Measurements from ENCODE around the gene NELFA. TPM values are rescaled to one million over a fixed set of nuclear protein-coding genes. Genes with fewer than 3 reads are reported as not detected.

NELFA gene
- total RNA-seq, 1 donor: 17.9 TPM

GRCh38 chr4:1972414-1972813, 36.4 kb downstream of the NELFA start:
- Histone ChIP-seq H3K27me3 (ENCODE audit: insufficient read depth, low read length) (no peaks in the 10 kb centered on the region), H3K4me3 (ENCODE audit: low read length) (no peak overlapping the region), H3K4me1 (ENCODE audit: insufficient read depth, low read length) (no peaks in the 10 kb centered on the region), H3K9me3 (ENCODE audit: low read depth, low read length) (no peaks in the 10 kb centered on the region)

DNA sequence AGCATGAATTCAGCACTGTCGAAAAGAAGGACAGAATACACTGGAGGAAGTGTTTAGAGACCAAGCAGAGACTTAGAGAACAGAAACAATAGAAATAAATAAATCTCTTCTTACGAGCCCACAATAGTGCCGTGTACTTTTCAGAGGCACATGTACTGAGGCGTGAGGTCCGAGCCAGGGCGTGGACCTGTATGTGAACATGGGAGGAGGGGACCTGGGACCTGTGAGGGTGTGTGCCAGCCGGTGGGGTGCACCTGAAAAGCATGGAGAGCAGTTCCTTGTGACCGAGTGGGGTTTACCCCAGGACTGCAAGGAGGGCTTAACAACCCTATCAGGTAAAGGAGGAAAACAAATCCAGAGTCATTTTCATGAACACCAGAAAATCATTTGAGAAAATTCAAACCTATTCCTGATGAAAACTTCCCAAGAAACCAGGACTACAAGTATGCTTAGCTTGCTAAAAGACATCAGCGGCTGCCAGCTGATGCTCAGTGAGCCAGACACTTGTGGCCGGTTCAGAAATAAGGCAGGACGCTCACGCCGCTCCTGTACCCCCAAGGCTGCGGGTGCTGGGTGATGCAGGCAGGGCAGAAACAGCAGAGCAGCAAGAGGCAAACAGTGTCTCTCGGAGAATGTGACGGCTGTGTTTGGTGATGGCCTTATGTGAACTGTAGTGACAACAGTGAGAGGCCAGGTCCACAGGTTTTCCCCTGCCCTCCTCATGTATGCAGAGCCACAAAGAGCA, 37.1 kb downstream of the NELFA start:
- H3K4me1 ChIP-seq (ENCODE audit: insufficient read depth, low read length): no peaks in the 10 kb centered on the region
- H3K4me3 ChIP-seq (ENCODE audit: low read length): no peak overlapping the region
- no peaks in the 10 kb centered on the region for H3K9me3 ChIP-seq (ENCODE audit: low read depth, low read length)
- no peaks in the 10 kb centered on the region for H3K27me3 ChIP-seq (ENCODE audit: insufficient read depth, low read length)

DNA sequence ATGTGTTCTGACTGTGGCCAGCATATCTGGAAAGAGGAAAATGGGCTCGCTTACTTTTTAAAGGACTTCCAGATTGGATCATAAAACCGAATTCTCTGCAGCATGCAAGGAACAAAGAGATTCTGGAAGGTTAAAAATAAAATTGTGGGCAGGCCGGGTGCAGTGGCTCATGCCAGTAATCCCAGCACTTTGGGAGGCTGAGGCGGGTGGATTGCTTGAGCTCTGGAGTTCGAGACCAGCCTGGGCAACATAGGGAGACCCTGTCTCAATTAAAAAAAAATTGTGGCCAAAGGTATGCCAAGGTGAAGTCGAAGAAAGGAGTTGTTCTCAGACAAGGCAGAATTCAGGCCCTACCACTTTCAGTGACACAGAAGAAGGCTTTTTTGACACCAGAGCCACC, 37.8 kb downstream of the NELFA start:
- Histone ChIP-seq H3K9me3 (ENCODE audit: low read depth, low read length) (no peaks in the 10 kb centered on the region), H3K4me3 (ENCODE audit: low read length) (no peak overlapping the region), H3K27me3 (ENCODE audit: insufficient read depth, low read length) (no peaks in the 10 kb centered on the region), H3K4me1 (ENCODE audit: insufficient read depth, low read length) (no peaks in the 10 kb centered on the region)

- Histone ChIP-seq H3K9me3 (ENCODE audit: low read depth, low read length) (no peaks in the 10 kb centered on the region), H3K4me3 (ENCODE audit: low read length) (no peak overlapping the region), H3K4me1 (ENCODE audit: insufficient read depth, low read length) (no peaks in the 10 kb centered on the region), H3K27me3 (ENCODE audit: insufficient read depth, low read length) (no peaks in the 10 kb centered on the region)
Measured at GRCh38 chr4:1969928-1970723, 38.6 kb downstream of the NELFA start.

DNA sequence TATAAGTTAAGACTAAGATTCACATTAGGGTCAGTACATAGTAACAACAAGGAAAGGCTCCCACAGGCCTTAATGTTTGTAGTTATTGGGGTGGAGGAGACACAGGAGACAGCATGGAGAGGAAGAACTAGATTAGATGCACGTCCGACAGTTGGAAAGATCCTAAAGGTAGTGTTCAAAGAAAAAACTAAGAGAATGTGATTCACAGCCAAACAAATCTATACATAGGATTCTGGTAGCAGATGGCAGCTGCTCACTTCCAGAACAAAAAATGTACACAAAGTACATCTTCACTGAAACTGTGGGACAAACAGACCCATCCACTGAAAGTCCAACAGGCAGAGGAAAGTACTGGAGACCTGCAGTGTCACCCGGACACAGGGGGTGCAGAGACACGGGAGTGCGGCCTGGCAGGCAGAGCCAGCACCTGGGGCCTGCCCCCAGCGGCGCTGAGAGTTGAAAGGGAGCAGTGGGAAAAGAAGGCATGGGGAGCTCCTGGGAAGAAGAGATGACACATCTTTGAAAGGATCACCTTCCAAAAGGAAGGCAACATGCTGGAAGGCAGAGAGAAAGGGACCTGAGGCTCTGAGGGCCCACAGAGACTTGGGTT, 40.0 kb downstream of the NELFA start:
- Histone ChIP-seq H3K27me3 (ENCODE audit: insufficient read depth, low read length) (no peaks in the 10 kb centered on the region), H3K9me3 (ENCODE audit: low read depth, low read length) (no peaks in the 10 kb centered on the region), H3K4me3 (ENCODE audit: low read length) (no peak overlapping the region), H3K4me1 (ENCODE audit: insufficient read depth, low read length) (no peaks in the 10 kb centered on the region)

DNA sequence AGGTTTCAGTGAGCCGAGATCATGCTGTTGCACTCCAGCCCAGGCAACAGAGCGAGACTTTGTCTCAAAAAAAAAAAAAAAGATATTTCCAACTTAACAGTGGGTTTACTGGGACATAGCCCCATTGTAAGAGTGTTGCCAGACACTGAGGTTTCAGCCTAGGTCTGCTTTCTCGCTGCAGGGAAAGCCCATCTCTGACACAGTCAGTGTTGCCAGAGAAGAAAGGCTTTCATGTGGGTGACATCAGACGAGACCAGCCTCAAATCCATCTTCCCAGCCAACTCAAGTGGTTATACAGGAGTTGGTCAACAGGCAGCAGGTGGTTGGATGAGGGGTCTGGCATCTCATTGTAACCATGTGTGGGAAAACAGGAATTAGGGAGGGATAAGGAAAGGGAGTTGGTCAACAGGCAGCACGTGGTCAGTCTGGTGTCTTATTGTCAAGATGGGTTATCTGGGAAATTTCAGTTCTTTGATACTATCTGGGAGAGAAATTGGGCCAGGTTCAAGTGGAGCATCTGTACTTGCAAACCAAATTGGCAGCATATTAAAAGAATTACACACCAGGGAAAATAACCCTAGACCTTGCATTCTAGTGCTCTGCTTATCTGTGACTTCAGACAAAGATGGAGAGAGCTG, 41.1 kb downstream of the NELFA start:
- no peaks in the 10 kb centered on the region for H3K9me3 ChIP-seq (ENCODE audit: low read depth, low read length)
- no peak overlapping the region for H3K4me3 ChIP-seq (ENCODE audit: low read length)
- no peaks in the 10 kb centered on the region for H3K4me1 ChIP-seq (ENCODE audit: insufficient read depth, low read length)

GRCh38 chr4:1964971-1965370, 43.8 kb downstream of the NELFA start:
- Histone ChIP-seq H3K4me1 (ENCODE audit: insufficient read depth, low read length) (no peaks in the 10 kb centered on the region), H3K27me3 (ENCODE audit: insufficient read depth, low read length) (no peaks in the 10 kb centered on the region), H3K4me3 (ENCODE audit: low read length) (no peak overlapping the region), H3K9me3 (ENCODE audit: low read depth, low read length) (no peaks in the 10 kb centered on the region)

More for the DNA sequence above, 41.1 kb downstream of the NELFA start:
- no peaks in the 10 kb centered on the region for H3K27me3 ChIP-seq (ENCODE audit: insufficient read depth, low read length)

GRCh38 chr4:1964443-1964842, 44.3 kb downstream of the NELFA start:
- no peaks in the 10 kb centered on the region for H3K9me3 ChIP-seq (ENCODE audit: low read depth, low read length)
- H3K27me3 ChIP-seq (ENCODE audit: insufficient read depth, low read length): no peaks in the 10 kb centered on the region
- no peaks in the 10 kb centered on the region for H3K4me1 ChIP-seq (ENCODE audit: insufficient read depth, low read length)
- no peak overlapping the region for H3K4me3 ChIP-seq (ENCODE audit: low read length)

DNA sequence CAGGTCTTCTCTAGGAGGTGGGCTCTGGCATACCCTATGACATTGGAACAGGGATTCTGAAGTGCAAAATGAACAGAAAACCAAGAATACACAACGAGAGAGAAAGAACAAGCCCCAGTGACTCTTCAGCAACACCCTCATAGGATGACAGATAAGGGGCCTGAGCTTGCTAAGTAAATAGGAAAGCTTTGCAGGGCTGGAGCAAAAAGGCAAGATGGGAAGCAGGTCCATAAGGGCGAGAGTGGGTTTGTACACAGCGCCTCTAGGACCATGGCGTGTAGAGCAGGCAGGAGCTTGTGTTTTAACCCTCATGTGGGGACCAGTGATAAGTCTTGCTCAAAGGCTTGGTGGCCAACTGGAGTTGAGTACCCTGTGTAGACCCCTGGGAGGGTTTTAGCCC, 45.8 kb downstream of the NELFA start:
- Histone ChIP-seq H3K4me1 (ENCODE audit: insufficient read depth, low read length) (no peaks in the 10 kb centered on the region), H3K9me3 (ENCODE audit: low read depth, low read length) (no peaks in the 10 kb centered on the region), H3K27me3 (ENCODE audit: insufficient read depth, low read length) (no peaks in the 10 kb centered on the region), H3K4me3 (ENCODE audit: low read length) (no peak overlapping the region)

DNA sequence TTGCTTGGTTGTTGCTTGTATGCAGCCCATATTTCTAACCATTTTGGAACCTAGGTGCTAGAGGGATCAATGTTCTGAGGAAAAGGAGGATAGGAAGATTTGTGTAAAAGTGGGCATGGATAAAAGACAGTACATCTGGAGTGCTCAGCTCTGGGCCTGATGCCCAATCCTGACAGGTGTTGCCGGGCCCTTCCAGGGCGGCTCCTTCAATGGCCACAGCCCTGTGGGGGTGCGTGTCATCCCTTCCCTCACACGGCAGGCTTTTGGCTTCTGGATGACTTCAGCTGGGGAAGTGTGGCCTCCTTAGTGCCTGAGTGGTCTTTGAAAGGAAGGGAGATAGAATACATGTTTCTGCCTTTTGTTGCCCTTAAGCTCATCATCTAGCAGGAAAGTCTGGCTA, 47.2 kb downstream of the NELFA start:
- H3K4me3 ChIP-seq (ENCODE audit: low read length): no peak overlapping the region
- no peaks in the 10 kb centered on the region for H3K9me3 ChIP-seq (ENCODE audit: low read depth, low read length)
- no peaks in the 10 kb centered on the region for H3K4me1 ChIP-seq (ENCODE audit: insufficient read depth, low read length)
- no peaks in the 10 kb centered on the region for H3K27me3 ChIP-seq (ENCODE audit: insufficient read depth, low read length)

GRCh38 chr4:1961038-1961437, 47.7 kb downstream of the NELFA start:
- Histone ChIP-seq H3K9me3 (ENCODE audit: low read depth, low read length) (no peaks in the 10 kb centered on the region), H3K4me1 (ENCODE audit: insufficient read depth, low read length) (no peaks in the 10 kb centered on the region), H3K27me3 (ENCODE audit: insufficient read depth, low read length) (no peaks in the 10 kb centered on the region), H3K4me3 (ENCODE audit: low read length) (no peak overlapping the region)

DNA sequence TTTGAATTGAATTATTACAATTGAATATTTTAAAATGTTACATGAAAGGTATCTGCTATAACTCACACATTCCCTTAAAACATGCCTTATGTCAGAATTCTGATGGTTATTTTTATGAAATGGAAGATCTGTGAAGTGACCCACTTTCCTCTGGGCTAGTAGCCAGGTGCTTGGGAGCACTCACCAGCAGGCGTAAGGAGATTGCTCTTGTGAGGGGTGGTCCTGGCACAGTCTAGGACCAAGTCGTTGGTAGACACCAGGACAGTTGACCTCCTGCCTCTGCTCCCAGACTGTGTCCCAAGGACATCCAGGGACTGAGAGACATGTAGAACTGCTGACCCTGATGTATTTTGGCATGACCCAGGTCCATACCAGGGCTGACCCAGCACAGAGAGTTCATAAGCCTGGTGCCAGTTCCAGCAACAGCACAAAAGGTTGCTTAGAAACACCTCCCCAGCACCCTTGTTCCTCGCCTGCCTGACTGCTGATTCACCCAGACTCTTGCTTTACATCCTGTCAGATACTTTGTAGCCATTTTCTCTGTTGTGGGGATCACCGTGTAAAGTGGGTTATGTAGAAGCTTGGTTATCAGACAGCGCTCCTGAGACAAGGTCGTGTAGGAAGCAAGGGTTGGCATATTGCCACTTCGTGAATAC, 48.5 kb downstream of the NELFA start:
- no peaks in the 10 kb centered on the region for H3K4me1 ChIP-seq (ENCODE audit: insufficient read depth, low read length)
- H3K4me3 ChIP-seq (ENCODE audit: low read length): no peak overlapping the region
- H3K27me3 ChIP-seq (ENCODE audit: insufficient read depth, low read length): no peaks in the 10 kb centered on the region
- H3K9me3 ChIP-seq (ENCODE audit: low read depth, low read length): no peaks in the 10 kb centered on the region

GRCh38 chr4:1959104-1959384, 49.7 kb downstream of the NELFA start:
- H3K9me3 ChIP-seq (ENCODE audit: low read depth, low read length): no peaks in the 10 kb centered on the region
- no peaks in the 10 kb centered on the region for H3K27me3 ChIP-seq (ENCODE audit: insufficient read depth, low read length)
- no peak overlapping the region for H3K4me3 ChIP-seq (ENCODE audit: low read length)
- no peaks in the 10 kb centered on the region for H3K4me1 ChIP-seq (ENCODE audit: insufficient read depth, low read length)

GRCh38 chr4:1958276-1959103, 50.3 kb downstream of the NELFA start:
- H3K27me3 ChIP-seq (ENCODE audit: insufficient read depth, low read length): no peaks in the 10 kb centered on the region
- no peaks in the 10 kb centered on the region for H3K9me3 ChIP-seq (ENCODE audit: low read depth, low read length)
- no peak overlapping the region for H3K4me3 ChIP-seq (ENCODE audit: low read length)
- H3K4me1 ChIP-seq (ENCODE audit: insufficient read depth, low read length): no peaks in the 10 kb centered on the region

All from mononuclear cell (primary cell).